Vagina (tissue), 2 donors: ENCODE data around the gene CENPX. TPM values are rescaled to one million over a fixed set of nuclear protein-coding genes. Genes with fewer than 3 reads are reported as not detected.
A peak's percentile ranks its signal among the peaks of the same experiment; 100 is the strongest.

Experiments
- DNase-seq, 2 donors: peaks; one replicate each; pipeline ENCODE4 v3.0.0-alpha.2; 2017; ENCODE audit errors: extremely low spot score in 2 of 2
- H3K27ac ChIP-seq: fragments of 200-600 bp; sonication (generic); one replicate; pipeline ENCODE4 v1.5.1; 2019
- H3K27me3 ChIP-seq: fragments of 200-600 bp; sonication (generic); one replicate; pipeline ENCODE4 v1.5.1; 2019
- H3K36me3 ChIP-seq, 2 donors: fragments of 200-600 bp; sonication (generic); one replicate each; pipeline ENCODE4 v1.5.1; 2017 to 2019
- H3K4me1 ChIP-seq: fragments of 200-600 bp; sonication (generic); one replicate; pipeline ENCODE4 v1.5.1; 2019
- H3K4me3 ChIP-seq, 2 donors: fragments of 200-600 bp; sonication (generic); 1 replicate in 1 of 2; 2 replicates in 1 of 2; pipeline ENCODE4 v1.5.1; 2016 to 2019
- H3K9me3 ChIP-seq: fragments of 200-600 bp; sonication (generic); one replicate; pipeline ENCODE4 v1.5.1; 2019
- POLR2A ChIP-seq, 2 donors: fragments of 450-650 bp; IDR thresholded peaks; one replicate each; pipeline ENCODE4 v1.6.1; 2017; ENCODE audit warnings: antibody characterized with exemption in 2 of 2, mild to moderate bottlenecking in 2 of 2, moderate library complexity in 2 of 2
- POLR2AphosphoS5 ChIP-seq, 2 donors: sonication (generic); formaldehyde crosslinking; IDR thresholded peaks; one replicate each; pipeline ENCODE4 v1.9.0; 2017; ENCODE audit warnings: antibody characterized with exemption in 2 of 2, mild to moderate bottlenecking in 2 of 2, low read depth in 1 of 2; ENCODE audit not compliant: insufficient read depth in 1 of 2
- intact Hi-C: fragments of 100-400 bp; cut with DNase I; formaldehyde crosslinking; loops from one replicate; pipeline ENCODE4 v1.15.1; 2023
- total RNA-seq: library from RNA; depleted of rRNA; stranded (reverse); fragments of >200 nt; gene quantifications from one replicate; pipeline ENCODE4 v1.2.3, GENCODE V29; 2016
- TF ChIP-seq, protein P1 (sequence below), 3 experiments: fragments of 450-650 bp in 2 of 3; fragments of 200-600 bp in 1 of 3; sonication (generic) in 1 of 3; IDR thresholded peaks; one replicate each; pipeline ENCODE4 v1.5.1; 2017 to 2019; ENCODE audit warnings: antibody characterized with exemption in 3 of 3, mild to moderate bottlenecking in 2 of 3, moderate library complexity in 2 of 3

Gene CENPX
- total RNA-seq, 1 donor from 2014 or later: 101 TPM

DNA sequence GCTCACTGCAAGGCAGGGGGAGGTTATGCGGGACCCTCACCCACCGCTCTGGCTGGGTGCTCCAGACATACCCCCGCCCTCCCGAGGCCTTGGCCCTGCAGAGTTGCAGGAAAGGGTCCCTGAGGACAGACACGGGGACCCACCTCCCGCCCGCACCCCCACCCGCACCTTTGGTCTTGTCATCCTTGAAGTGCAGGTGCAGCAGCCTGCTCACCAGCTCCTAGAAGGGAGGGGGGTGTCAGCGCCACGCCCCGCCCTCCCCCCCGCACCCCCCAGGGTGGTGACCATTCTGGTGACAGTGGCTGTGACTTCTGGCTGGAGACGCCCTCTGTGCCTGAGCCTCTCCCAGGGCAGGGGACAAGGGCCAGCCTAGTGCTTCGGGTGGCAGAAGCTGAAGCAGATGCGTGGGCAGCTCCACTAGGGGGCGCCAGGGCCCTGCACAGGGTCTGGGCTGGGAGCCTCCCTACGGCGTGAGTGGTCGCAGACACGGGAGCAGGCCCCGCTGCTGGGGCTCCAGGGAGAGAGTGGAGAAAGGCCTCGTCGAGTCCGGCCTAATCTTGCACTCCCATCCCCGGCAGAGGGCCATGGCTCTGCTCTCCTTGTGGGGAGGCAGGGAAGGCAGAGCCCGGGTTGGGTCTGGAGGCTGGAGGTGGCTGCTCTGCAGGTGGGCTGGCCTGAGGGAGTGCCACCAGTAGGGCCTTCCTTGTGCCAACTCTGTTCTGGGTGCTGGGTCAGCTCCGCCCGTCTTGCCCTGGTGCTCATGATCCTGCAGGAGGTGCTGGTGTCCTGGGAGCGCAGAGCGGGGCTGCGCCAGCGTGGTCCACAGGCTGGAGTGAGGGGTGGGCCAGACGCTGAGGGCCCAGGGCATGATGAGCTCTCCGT, 2.7 kb downstream of the CENPX start:
- Histone ChIP-seq H3K4me1 (peaks cover 49% of the 10 kb centered on the region), H3K9me3 (no peaks in the 10 kb centered on the region), H3K36me3 (no peaks in the 10 kb centered on the region), H3K27ac (no peak overlapping the region), H3K27me3 (no peaks in the 10 kb centered on the region), H3K4me3 (no peak overlapping the region)
- no peak for DNase-seq
- TF ChIP-seq POLR2A (IDR thresholded peaks at IDR 0.05) (no peak), POLR2AphosphoS5 (IDR thresholded peaks at IDR 0.05; ENCODE audit: insufficient read depth in 1 of 2, low read depth in 1 of 2) (no peak)
- TF ChIP-seq, protein P1, sequence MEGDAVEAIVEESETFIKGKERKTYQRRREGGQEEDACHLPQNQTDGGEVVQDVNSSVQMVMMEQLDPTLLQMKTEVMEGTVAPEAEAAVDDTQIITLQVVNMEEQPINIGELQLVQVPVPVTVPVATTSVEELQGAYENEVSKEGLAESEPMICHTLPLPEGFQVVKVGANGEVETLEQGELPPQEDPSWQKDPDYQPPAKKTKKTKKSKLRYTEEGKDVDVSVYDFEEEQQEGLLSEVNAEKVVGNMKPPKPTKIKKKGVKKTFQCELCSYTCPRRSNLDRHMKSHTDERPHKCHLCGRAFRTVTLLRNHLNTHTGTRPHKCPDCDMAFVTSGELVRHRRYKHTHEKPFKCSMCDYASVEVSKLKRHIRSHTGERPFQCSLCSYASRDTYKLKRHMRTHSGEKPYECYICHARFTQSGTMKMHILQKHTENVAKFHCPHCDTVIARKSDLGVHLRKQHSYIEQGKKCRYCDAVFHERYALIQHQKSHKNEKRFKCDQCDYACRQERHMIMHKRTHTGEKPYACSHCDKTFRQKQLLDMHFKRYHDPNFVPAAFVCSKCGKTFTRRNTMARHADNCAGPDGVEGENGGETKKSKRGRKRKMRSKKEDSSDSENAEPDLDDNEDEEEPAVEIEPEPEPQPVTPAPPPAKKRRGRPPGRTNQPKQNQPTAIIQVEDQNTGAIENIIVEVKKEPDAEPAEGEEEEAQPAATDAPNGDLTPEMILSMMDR (IDR thresholded peaks at IDR 0.05): peak in 2 of 3 experiments; percentile 24 to 27
- intact Hi-C loops: loop anchor here (5.0 kb wide), 1 partner anchor 43 kb away; the partner anchor contains the start of gene ASPSCR1

DNA sequence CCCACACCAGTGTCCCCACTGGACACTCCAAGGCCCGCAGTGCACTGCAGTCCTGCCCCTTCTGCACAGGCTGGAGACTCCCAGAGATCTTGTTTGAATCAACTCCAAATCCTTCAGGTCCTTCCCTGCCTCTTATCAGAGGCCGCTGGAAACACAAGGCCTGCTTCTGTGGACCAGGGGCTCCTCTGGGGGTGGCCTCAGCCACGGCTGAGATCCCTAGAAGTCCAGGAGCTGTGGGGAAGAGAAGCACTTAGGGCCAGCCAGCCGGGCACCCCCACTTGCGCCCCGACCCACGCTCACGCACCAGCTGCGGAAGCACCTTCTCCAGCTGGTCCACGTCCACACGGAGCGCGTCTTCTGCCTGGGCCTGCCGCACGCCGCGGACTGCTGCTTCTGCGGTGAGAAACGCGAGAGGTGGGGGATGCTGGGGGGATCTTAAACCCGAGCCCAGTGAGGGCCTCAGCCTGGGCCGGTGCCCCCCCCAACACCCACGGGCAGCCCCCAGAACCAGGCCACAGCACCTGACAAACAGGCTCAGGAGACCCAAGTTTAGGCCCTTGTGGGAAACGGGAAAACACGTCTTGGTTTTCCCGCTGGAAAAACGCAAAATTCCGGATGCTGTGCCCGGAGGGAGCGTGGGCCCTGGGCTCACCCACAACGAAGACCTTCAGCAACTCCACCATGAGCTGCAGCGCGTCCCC, 3.5 kb downstream of the CENPX start:
- H3K9me3 ChIP-seq: no peaks in the 10 kb centered on the region
- peaks cover 49% of the 10 kb centered on the region for H3K4me1 ChIP-seq
- H3K27ac ChIP-seq: no peak overlapping the region
- no peaks in the 10 kb centered on the region for H3K36me3 ChIP-seq
- no peak for TF ChIP-seq POLR2A (IDR thresholded peaks at IDR 0.05)
- TF ChIP-seq POLR2AphosphoS5 (IDR thresholded peaks at IDR 0.05; ENCODE audit: insufficient read depth in 1 of 2, low read depth in 1 of 2): no peak
- TF ChIP-seq, protein P1 (IDR thresholded peaks at IDR 0.05): no peak
- intact Hi-C loops: no loop called here
- H3K27me3 ChIP-seq: no peaks in the 10 kb centered on the region
- H3K4me3 ChIP-seq: no peak overlapping the region
- DNase-seq: no peak

DNA sequence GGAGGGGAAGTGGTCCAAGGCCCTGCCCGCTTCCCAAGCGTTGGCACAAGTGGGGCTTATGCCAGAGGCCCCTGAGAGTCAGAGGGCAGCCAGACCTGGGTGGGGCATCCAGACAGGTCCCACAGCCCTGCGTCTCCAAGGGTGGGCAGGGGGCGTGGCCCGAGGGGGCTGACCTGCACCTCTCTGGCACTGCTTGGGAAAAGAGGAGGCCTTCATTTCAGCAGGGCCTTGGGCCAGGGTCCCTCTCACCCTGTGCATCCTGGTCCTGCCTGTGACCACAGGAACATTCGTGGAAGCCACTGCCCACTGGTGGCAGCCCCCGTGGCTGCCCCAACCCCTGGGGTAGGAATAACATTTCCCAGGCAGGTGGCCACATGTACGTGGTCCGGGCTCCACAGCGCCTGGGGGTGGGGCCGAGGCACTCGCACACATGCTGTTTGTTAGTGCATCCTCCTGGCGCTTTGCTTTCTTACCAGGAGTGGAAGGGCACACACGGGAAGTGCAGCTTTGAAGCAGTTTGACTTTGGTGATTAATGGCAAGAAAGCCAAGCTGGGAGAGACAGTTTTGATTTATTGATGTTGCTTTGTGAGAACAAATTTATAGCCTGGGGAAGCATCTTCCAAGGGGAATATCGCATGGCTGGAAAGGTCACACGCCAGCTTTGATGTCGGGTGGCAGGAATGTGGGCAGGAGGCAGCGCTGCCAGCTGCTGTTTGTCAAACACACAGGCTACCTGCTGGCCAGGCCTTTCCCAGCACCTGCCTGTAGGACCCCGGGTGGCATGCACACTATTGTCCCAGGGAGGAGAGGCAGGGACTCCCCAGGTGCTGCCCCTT, 4.3 kb downstream of the CENPX start:
- Histone ChIP-seq H3K27me3 (no peaks in the 10 kb centered on the region), H3K4me1 (peaks cover 49% of the 10 kb centered on the region), H3K4me3 (no peak overlapping the region), H3K36me3 (no peaks in the 10 kb centered on the region), H3K9me3 (no peaks in the 10 kb centered on the region), H3K27ac (no peak overlapping the region)
- DNase-seq: no peak
- intact Hi-C loops: no loop called here
- TF ChIP-seq, protein P1 (IDR thresholded peaks at IDR 0.05): no peak
- TF ChIP-seq POLR2AphosphoS5 (IDR thresholded peaks at IDR 0.05; ENCODE audit: insufficient read depth in 1 of 2, low read depth in 1 of 2): no peak
- TF ChIP-seq POLR2A (IDR thresholded peaks at IDR 0.05): no peak

DNA sequence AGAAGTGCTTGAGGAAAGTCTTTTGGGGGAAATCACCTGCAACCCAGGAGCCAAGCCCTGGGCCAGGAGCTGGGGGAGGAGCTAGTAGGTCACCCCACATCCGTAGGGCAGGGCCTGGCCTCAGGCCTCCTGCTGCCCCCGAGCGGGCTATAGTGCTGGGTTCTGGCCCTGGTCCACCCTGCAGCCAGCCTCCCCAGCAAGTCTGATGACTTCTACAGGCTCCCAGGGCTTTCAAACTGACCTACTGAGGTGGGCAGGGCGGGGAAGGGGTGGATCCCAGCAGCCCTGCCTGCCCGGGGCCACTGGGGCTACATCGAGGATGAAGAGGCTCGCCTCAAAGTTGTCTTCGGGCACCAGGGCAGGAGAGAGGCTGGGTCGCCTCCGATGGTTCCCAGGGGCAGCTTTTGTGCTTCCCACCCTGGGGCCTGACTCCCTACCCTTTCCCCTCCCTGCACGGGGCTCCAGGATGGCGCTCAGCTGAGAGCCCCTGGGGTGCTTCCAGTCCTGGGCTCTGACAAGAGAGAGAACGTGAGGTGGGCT, 5.0 kb downstream of the CENPX start:
- intact Hi-C loops: no loop called here
- Histone ChIP-seq H3K4me1 (peaks cover 55% of the 10 kb centered on the region), H3K36me3 (no peaks in the 10 kb centered on the region), H3K27me3 (no peaks in the 10 kb centered on the region), H3K9me3 (no peaks in the 10 kb centered on the region), H3K27ac (no peak overlapping the region), H3K4me3 (no peak overlapping the region)
- DNase-seq: no peak
- TF ChIP-seq, protein P1 (IDR thresholded peaks at IDR 0.05): no peak
- TF ChIP-seq POLR2AphosphoS5 (IDR thresholded peaks at IDR 0.05; ENCODE audit: insufficient read depth in 1 of 2, low read depth in 1 of 2): no peak
- no peak for TF ChIP-seq POLR2A (IDR thresholded peaks at IDR 0.05)
